Measurements from ENCODE around the gene PGF.

GRCh38 chr14:74973905-74974363, 18.5 kb upstream of the PGF start:
- TF ChIP-seq CTCF (IDR thresholded peaks at IDR 0.05) (no peak), POLR2A (IDR thresholded peaks at IDR 0.05) (no peak), POLR2AphosphoS5 (IDR thresholded peaks at IDR 0.05) (no peak)
